SHP77 (cell line): ENCODE data around the gene DDR2.

Experiments
- DNase-seq, 2 experiments: peaks; one replicate each; lab custom pipeline; 2025; lab: John Stamatoyannopoulos, UW

DDR2 gene

GRCh38 chr1:162629651-162630050 is 2.6 kb upstream of the DDR2 start:
- DNase-seq = no peak

- DNase-seq = no peak
Measured at GRCh38 chr1:162631546-162632191, 595 bp upstream of the DDR2 start.

- no peak for DNase-seq
Measured at GRCh38 chr1:162632698-162633080, 425 bp downstream of the DDR2 start.

GRCh38 chr1:162633081-162633762 is 958 bp downstream of the DDR2 start:
- DNase-seq = no peak

- no peak for DNase-seq
Measured at GRCh38 chr1:162635418-162635817, 3.2 kb downstream of the DDR2 start.

GRCh38 chr1:162639718-162640117 is 7.5 kb downstream of the DDR2 start:
- DNase-seq = no peak

- no peak for DNase-seq
Measured at GRCh38 chr1:162641114-162641513, 8.8 kb downstream of the DDR2 start.

- DNase-seq = no peak
Measured at GRCh38 chr1:162644986-162645314, 12.7 kb downstream of the DDR2 start.

- no peak for DNase-seq
Measured at GRCh38 chr1:162645666-162646065, 13.4 kb downstream of the DDR2 start.

GRCh38 chr1:162649583-162649982 is 17.3 kb downstream of the DDR2 start:
- no peak for DNase-seq

- DNase-seq = no peak
Measured at GRCh38 chr1:162654915-162655620, 22.8 kb downstream of the DDR2 start.

- no peak for DNase-seq
Measured at GRCh38 chr1:162656266-162656665, 24.0 kb downstream of the DDR2 start.

GRCh38 chr1:162660574-162660973 is 28.3 kb downstream of the DDR2 start:
- no peak for DNase-seq

GRCh38 chr1:162661336-162661735 is 29.1 kb downstream of the DDR2 start:
- DNase-seq = no peak

GRCh38 chr1:162662013-162662412 is 29.7 kb downstream of the DDR2 start:
- DNase-seq = no peak

- no peak for DNase-seq
Measured at GRCh38 chr1:162663086-162663485, 30.8 kb downstream of the DDR2 start.

- DNase-seq = peak; percentile 11 to 27
Measured at GRCh38 chr1:162663589-162664106, 31.4 kb downstream of the DDR2 start.

GRCh38 chr1:162666006-162666645 is 33.9 kb downstream of the DDR2 start:
- no peak for DNase-seq

GRCh38 chr1:162667381-162668080 is 35.3 kb downstream of the DDR2 start:
- no peak for DNase-seq

GRCh38 chr1:162670928-162671663 is 38.8 kb downstream of the DDR2 start:
- DNase-seq = no peak

GRCh38 chr1:162671664-162672410 is 39.6 kb downstream of the DDR2 start:
- DNase-seq = no peak
